Measurements from ENCODE around the gene COL25A1. TPM values are rescaled to one million over a fixed set of nuclear protein-coding genes. Genes with fewer than 3 reads are reported as not detected.

Gene COL25A1
- total RNA-seq, 1 donor from 2014 or later: not detected

DNA sequence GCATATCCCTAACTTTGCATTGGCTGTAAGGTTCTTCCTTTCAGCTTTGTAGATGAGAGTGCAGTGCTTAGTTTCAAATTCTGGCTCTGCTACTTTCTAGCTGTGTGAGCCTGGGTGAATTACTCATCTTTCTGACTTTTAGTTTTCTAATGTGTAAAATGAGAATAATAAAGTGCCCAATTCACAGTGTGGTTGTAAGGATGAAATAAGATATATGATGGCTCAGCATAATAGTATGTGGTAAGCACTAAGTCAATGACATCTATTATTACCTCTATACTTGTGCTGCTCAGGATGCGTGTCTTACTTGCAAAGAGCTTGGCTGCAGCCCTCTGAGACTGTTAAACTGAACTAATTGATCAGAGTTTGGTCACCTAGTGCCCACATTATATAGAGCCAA is 509.0 kb downstream of the COL25A1 start:
- H3K9me3 Mint-ChIP-seq: no peaks in the 10 kb centered on the region
- H3K4me1 Mint-ChIP-seq (ENCODE audit: low read depth): no peaks in the 10 kb centered on the region
- DNase-seq (ENCODE audit: low spot score): no peak
- H3K27ac Mint-ChIP-seq: no peak overlapping the region
- no peaks in the 10 kb centered on the region for H3K36me3 Mint-ChIP-seq (ENCODE audit: low read depth)
- H3K27me3 Mint-ChIP-seq (ENCODE audit: low read depth): peaks cover 12% of the 10 kb centered on the region
- intact Hi-C loops (cut with micrococcal nuclease): no loop called here
- H3K4me3 Mint-ChIP-seq (ENCODE audit: low read depth): no peak overlapping the region

DNA sequence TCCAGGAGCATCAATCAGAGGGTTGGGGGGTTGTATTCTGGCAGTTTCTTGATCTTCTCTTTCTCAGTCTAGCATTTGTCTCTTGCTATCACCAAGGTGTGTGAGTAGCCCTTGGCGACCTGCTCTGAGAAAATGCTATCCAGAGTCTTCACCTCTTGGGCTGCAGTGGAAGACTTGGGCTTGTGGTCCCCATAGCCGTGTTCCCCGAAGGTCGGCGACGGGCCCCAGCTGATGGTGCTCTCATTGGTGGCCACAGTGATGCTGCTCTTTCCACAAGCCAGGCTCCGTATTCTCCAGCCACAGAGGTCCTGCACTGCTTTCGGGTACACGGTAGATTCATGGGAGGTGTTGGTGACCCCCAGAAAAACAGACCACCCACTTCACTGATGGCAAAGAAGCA is 513.7 kb downstream of the COL25A1 start:
- no peak for DNase-seq (ENCODE audit: low spot score)
- H3K27me3 Mint-ChIP-seq (ENCODE audit: low read depth): peaks cover 7% of the 10 kb centered on the region
- H3K4me3 Mint-ChIP-seq (ENCODE audit: low read depth): no peak overlapping the region
- H3K9me3 Mint-ChIP-seq: no peaks in the 10 kb centered on the region
- H3K4me1 Mint-ChIP-seq (ENCODE audit: low read depth): no peaks in the 10 kb centered on the region
- no peak overlapping the region for H3K27ac Mint-ChIP-seq
- no peaks in the 10 kb centered on the region for H3K36me3 Mint-ChIP-seq (ENCODE audit: low read depth)
- intact Hi-C loops (cut with micrococcal nuclease): no loop called here

DNA sequence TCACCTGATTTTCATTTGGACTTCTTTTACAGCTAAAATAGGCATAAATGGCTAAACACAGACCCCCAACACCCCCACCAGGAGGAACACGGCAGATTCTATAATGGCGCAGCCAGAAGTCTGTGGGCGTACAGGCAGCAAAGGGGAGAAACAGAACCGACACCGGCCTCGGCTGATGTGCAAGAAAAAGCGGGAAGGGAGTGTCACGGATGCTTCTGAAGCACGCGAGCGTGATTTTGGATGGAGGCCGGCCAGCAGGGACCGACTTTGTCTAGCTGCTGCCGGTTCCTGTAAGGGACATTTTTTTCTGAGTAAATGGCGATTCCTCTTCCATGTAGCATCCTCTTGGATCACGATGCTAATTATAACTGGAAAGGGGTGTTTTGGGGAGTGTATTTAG is 514.7 kb downstream of the COL25A1 start:
- intact Hi-C loops (cut with micrococcal nuclease): no loop called here
- DNase-seq (ENCODE audit: low spot score): no peak
- Mint-ChIP-seq H3K4me3 (ENCODE audit: low read depth) (no peak overlapping the region), H3K9me3 (no peaks in the 10 kb centered on the region), H3K36me3 (ENCODE audit: low read depth) (no peaks in the 10 kb centered on the region), H3K4me1 (ENCODE audit: low read depth) (no peaks in the 10 kb centered on the region), H3K27ac (no peak overlapping the region), H3K27me3 (ENCODE audit: low read depth) (peaks cover 5% of the 10 kb centered on the region)

DNA sequence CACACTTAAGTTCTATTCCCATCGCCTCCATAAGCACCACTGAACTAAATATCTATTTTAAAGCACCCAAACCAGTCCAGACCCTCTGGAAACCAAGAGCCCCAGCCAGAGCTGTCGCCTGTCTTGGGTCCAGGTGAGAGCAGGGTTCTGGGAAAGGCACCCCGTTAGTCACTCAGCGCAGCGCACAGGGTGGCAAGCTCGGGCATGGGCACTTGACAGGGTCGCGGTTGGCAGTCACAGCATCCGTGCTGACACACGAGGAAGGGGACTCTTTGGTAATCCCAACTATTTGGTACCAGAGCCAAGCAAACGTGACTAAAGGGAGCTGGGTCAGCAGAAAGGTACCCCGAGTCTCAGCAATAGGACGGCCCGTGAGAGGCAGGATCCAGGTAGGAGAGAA is 515.4 kb downstream of the COL25A1 start:
- Mint-ChIP-seq H3K27ac (no peak overlapping the region), H3K36me3 (ENCODE audit: low read depth) (no peaks in the 10 kb centered on the region), H3K27me3 (ENCODE audit: low read depth) (peaks cover 5% of the 10 kb centered on the region), H3K4me3 (ENCODE audit: low read depth) (no peak overlapping the region), H3K9me3 (no peaks in the 10 kb centered on the region), H3K4me1 (ENCODE audit: low read depth) (no peaks in the 10 kb centered on the region)
- intact Hi-C loops (cut with micrococcal nuclease): no loop called here
- DNase-seq (ENCODE audit: low spot score): no peak

DNA sequence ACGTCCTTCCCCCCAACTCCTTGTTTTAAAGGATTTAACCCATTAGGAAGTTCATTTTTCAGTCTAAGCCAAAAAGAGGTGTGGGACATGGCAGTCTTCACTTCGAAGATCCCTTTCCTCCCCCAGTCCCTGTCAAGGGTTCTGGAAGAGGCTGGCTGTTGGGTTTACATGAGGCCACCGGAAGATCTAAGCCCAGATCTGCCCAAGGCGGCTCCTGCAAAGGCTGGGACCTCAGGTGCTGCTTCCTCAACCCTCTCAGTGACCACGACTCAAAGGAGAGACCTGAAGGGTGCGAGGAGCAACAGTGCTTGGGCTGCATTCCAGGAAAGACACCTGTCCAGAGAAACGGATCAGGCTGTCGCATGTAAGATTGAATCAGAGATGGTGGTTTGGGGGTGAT is 516.1 kb downstream of the COL25A1 start:
- H3K36me3 Mint-ChIP-seq (ENCODE audit: low read depth): no peaks in the 10 kb centered on the region
- H3K9me3 Mint-ChIP-seq: no peaks in the 10 kb centered on the region
- H3K27ac Mint-ChIP-seq: no peak overlapping the region
- no peaks in the 10 kb centered on the region for H3K4me1 Mint-ChIP-seq (ENCODE audit: low read depth)
- no peak overlapping the region for H3K4me3 Mint-ChIP-seq (ENCODE audit: low read depth)
- H3K27me3 Mint-ChIP-seq (ENCODE audit: low read depth): peaks cover 5% of the 10 kb centered on the region
- intact Hi-C loops (cut with micrococcal nuclease): no loop called here
- no peak for DNase-seq (ENCODE audit: low spot score)

DNA sequence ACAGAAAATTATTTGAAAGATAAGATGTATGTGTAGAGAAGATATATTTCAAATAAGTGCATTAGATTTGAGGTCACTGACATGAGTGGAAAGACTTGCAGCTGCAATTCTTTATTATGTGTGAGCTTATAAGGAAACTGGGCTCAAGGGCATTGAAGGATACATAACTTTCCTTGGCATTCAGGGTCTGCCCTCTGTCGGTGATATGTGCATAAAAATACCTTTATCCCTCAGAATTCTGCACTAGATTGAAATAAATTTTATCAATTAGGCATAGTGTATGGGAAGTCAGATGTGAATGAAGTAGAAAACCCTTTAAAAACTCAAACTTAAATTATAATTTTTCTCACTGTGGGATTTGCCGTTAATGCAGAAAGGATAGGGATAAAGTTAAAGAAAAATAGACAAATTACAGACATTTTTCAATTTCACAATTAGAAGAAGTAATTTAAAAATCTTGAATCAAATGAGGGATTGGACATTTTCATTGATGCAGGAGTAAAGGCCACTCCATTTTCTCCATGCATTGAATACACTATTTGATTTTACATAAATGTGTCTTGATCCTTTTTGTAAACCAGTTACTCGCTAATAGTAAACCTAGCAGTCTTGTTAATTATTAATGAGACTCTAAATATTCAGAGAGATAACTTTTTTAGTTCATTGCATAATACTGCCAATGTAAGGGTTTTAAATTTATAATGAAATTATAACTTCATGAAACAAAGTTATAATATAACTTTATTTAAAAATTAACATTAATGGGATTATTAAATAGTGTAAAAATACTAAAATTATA is 518.6 kb downstream of the COL25A1 start:
- intact Hi-C loops (cut with micrococcal nuclease): no loop called here

DNA sequence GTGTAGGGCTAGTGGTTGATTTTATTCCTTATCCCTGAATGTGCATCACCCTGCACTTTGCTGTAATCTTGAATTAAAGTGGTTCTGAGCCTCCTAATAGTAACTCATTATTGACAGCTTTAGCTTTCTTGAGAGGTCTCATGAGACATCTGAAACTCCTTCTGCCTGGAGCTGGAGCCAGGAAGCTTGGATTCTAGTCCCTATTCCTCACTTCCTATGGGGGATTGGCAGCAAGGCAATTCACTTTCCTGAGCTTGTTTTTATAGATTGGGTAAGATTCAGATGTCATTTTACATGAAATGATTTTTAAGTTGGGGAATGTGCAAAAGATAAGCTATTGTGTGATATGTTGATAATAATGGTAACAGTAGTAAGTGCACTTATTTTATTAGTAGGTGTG is 522.5 kb downstream of the COL25A1 start:
- H3K9me3 Mint-ChIP-seq: no peaks in the 10 kb centered on the region
- H3K4me1 Mint-ChIP-seq (ENCODE audit: low read depth): no peaks in the 10 kb centered on the region
- DNase-seq (ENCODE audit: low spot score): no peak
- intact Hi-C loops (cut with micrococcal nuclease): no loop called here
- no peak overlapping the region for H3K27ac Mint-ChIP-seq
- peaks cover 14% of the 10 kb centered on the region for H3K27me3 Mint-ChIP-seq (ENCODE audit: low read depth)
- H3K36me3 Mint-ChIP-seq (ENCODE audit: low read depth): no peaks in the 10 kb centered on the region
- H3K4me3 Mint-ChIP-seq (ENCODE audit: low read depth): no peak overlapping the region

More for the DNA sequence above, 518.6 kb downstream of the COL25A1 start:
- Mint-ChIP-seq H3K4me3 (ENCODE audit: low read depth) (no peak overlapping the region), H3K27ac (no peak overlapping the region), H3K4me1 (ENCODE audit: low read depth) (no peaks in the 10 kb centered on the region), H3K9me3 (no peaks in the 10 kb centered on the region), H3K27me3 (ENCODE audit: low read depth) (peaks cover 5% of the 10 kb centered on the region), H3K36me3 (ENCODE audit: low read depth) (no peaks in the 10 kb centered on the region)
- DNase-seq (ENCODE audit: low spot score): no peak

DNA sequence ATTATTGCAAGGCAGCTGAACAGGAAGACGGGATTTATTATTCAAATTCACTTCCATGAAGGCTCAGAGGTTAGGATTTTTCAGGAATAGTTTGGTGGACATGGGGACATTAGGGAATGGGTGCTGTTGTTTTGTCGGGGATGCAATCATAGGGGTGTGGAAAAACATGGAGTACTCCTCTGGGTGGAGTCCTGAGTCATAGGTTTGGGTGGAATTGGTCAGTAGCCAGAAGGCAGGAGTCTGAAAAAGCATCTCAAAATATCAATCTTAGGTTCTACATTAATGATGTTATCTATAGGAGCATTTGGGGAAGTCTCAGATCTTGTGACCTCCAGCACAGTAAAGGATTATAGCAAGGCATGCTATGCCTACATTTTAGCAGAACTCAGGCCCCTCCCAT is 525.1 kb downstream of the COL25A1 start:
- Mint-ChIP-seq H3K4me1 (ENCODE audit: low read depth) (no peaks in the 10 kb centered on the region), H3K4me3 (ENCODE audit: low read depth) (no peak overlapping the region), H3K27me3 (ENCODE audit: low read depth) (peaks cover 21% of the 10 kb centered on the region), H3K9me3 (no peaks in the 10 kb centered on the region), H3K36me3 (ENCODE audit: low read depth) (no peaks in the 10 kb centered on the region), H3K27ac (no peak overlapping the region)
- intact Hi-C loops (cut with micrococcal nuclease): no loop called here
- no peak for DNase-seq (ENCODE audit: low spot score)

DNA sequence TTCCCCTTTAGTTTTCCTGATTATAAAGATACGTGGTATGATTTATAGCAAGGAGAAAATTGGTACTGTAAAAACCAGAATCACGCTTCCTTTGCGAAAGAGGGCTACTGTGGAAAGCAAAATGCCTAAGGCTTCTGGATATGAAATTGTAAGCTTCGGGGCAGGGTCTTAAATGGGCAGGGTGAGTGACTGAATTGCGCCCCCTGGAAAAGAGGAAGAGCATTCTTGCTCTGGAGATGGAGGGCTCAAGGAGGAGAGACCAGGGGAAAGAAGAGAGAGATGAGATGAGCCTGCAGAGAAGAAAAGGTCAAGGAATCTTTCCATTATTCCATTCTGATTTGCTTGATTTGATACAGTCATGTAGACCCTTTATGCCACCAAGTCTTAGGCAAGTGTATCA is 526.5 kb downstream of the COL25A1 start:
- Mint-ChIP-seq H3K27me3 (ENCODE audit: low read depth) (peaks cover 24% of the 10 kb centered on the region), H3K9me3 (no peaks in the 10 kb centered on the region), H3K4me1 (ENCODE audit: low read depth) (no peaks in the 10 kb centered on the region), H3K27ac (no peak overlapping the region), H3K4me3 (ENCODE audit: low read depth) (no peak overlapping the region), H3K36me3 (ENCODE audit: low read depth) (no peaks in the 10 kb centered on the region)
- intact Hi-C loops (cut with micrococcal nuclease): no loop called here
- no peak for DNase-seq (ENCODE audit: low spot score)

DNA sequence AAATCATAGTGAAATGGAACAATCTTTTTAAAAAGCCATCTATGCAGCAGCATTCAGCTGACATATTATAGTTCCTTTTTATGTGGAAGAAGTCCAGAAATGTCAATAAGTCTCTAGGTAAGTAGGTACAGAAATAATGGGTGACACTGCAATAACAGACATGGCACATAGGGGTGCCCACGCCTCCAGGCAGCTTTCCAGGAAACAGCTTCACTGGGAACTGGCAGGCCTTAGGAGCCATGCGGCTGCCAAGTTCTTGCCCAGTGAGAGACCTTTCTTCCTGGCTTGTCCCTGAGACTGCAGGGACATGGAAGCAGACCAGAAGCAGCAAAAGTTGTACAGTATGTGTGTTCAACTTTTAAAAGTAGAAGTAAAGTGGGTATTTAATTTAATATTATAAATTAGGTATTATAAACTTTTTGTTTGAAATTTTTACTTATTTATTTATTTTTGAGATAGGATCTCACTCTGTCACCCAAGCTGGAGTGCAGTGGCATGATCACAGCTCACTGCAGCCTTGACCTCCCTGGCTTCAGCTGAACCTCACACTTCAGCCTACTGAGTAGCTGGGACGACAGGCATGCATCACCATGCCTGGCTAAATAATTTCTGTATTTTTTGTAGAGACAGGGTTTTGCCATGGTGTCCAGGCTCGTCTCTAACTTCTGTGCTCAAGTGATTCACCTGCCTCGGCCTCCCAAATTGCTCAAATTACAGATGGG is 527.5 kb downstream of the COL25A1 start:
- Mint-ChIP-seq H3K4me1 (ENCODE audit: low read depth) (no peaks in the 10 kb centered on the region), H3K9me3 (no peaks in the 10 kb centered on the region), H3K27ac (no peak overlapping the region), H3K27me3 (ENCODE audit: low read depth) (peaks cover 20% of the 10 kb centered on the region), H3K4me3 (ENCODE audit: low read depth) (no peak overlapping the region), H3K36me3 (ENCODE audit: low read depth) (no peaks in the 10 kb centered on the region)
- no peak for DNase-seq (ENCODE audit: low spot score)
- intact Hi-C loops (cut with micrococcal nuclease): no loop called here

DNA sequence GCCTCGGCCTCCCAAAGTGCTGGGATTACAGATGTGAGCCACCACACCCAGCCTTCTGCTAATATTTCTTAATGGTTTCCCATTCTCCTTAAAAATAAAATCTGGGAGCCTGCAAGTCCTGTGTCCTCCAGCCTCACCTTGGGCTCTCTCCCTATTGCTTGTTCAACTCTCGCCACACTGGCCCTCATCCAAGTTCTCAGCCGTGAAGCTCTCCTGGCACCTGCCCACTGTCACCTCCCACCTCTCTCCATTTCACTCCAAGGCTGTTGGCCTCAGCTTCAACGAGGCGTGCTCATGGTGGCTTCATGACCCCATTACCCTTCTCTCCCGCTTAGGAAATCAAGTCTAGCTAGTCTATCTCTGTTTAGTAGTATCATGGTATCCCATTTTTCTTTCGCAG is 530.1 kb downstream of the COL25A1 start:
- Mint-ChIP-seq H3K27me3 (ENCODE audit: low read depth) (peaks cover 17% of the 10 kb centered on the region), H3K9me3 (no peaks in the 10 kb centered on the region)
- intact Hi-C loops (cut with micrococcal nuclease): no loop called here

DNA sequence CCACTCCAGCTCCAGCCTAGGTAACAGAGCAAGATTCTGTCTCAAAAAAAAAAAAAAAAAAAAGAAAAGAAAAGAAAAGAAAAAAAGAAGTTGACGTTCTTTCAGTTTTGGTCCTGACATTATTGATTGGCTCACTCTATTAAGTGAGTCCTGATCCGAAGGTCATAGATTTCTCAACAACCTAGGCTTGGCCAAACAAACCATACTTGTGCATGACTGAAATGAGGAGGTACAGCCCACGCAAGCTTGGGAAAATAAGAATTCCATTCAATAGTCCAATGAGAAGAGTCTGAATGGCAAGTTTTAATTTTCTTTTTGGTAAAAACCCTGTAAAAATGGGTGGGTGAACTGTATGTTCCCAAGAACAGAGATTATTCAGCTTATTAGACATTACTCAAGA is 536.4 kb downstream of the COL25A1 start:
- Mint-ChIP-seq H3K4me3 (ENCODE audit: low read depth) (no peak overlapping the region), H3K36me3 (ENCODE audit: low read depth) (no peaks in the 10 kb centered on the region), H3K27me3 (ENCODE audit: low read depth) (peaks cover 27% of the 10 kb centered on the region), H3K4me1 (ENCODE audit: low read depth) (peaks cover 9% of the 10 kb centered on the region), H3K9me3 (no peaks in the 10 kb centered on the region), H3K27ac (no peak overlapping the region)
- intact Hi-C loops (cut with micrococcal nuclease): no loop called here
- no peak for DNase-seq (ENCODE audit: low spot score)

More for the DNA sequence above, 530.1 kb downstream of the COL25A1 start:
- no peaks in the 10 kb centered on the region for H3K36me3 Mint-ChIP-seq (ENCODE audit: low read depth)
- H3K4me3 Mint-ChIP-seq (ENCODE audit: low read depth): no peak overlapping the region
- DNase-seq (ENCODE audit: low spot score): no peak
- H3K27ac Mint-ChIP-seq: no peak overlapping the region
- no peaks in the 10 kb centered on the region for H3K4me1 Mint-ChIP-seq (ENCODE audit: low read depth)

DNA sequence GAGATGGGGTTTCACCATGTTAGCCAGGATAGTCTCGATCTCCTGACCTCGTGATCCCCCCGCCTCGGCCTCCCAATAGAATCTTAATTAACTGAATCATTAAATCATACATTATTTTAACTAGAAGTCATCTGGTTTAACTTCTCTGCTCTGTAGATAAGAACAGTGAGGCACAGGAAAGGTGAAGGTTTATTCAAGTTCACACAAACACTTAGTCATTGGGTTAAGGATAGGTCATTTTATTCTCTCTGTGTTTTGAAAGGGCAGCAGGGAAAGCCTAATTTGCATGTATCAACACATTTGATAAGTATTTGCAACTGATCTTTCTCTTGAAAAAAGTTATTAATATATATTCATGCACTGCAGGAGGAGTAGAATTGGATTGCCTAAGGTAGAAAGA is 538.5 kb downstream of the COL25A1 start:
- no peaks in the 10 kb centered on the region for H3K36me3 Mint-ChIP-seq (ENCODE audit: low read depth)
- peaks cover 9% of the 10 kb centered on the region for H3K4me1 Mint-ChIP-seq (ENCODE audit: low read depth)
- intact Hi-C loops (cut with micrococcal nuclease): no loop called here
- no peak overlapping the region for H3K4me3 Mint-ChIP-seq (ENCODE audit: low read depth)
- no peak for DNase-seq (ENCODE audit: low spot score)
- no peaks in the 10 kb centered on the region for H3K9me3 Mint-ChIP-seq
- peaks cover 39% of the 10 kb centered on the region for H3K27me3 Mint-ChIP-seq (ENCODE audit: low read depth)
- H3K27ac Mint-ChIP-seq: no peak overlapping the region
